Activated naive CD4-positive, alpha-beta T cell treated with anti-CD3 and anti-CD28 coated beads, Interleukin-2, amount 50 U/mL, for 24 hours (primary cell): ENCODE data around the gene ELMOD3.
"Not testable (repeated sequence)": the region's sequence is repeated elsewhere in the genome, so short reads cannot be mapped to it uniquely, and the experiment has no call there.

ENCODE experiments used
- H3K27ac Mint-ChIP-seq: one replicate; pipeline ENCODE4 v1.8.0; 2021; ENCODE audit warnings: mild to moderate bottlenecking, mixed read lengths
- H3K27me3 Mint-ChIP-seq: one replicate; pipeline ENCODE4 v1.8.0; 2021; ENCODE audit warnings: mixed read lengths
- H3K36me3 Mint-ChIP-seq: one replicate; pipeline ENCODE4 v1.8.0; 2021; ENCODE audit warnings: mixed read lengths
- H3K4me1 Mint-ChIP-seq: one replicate; pipeline ENCODE4 v1.8.0; 2021; ENCODE audit warnings: mixed read lengths
- H3K4me3 Mint-ChIP-seq: one replicate; pipeline ENCODE4 v1.8.0; 2021; ENCODE audit warnings: mild to moderate bottlenecking, mixed read lengths
- H3K9me3 Mint-ChIP-seq: one replicate; pipeline ENCODE4 v1.8.0; 2021; ENCODE audit warnings: mixed read lengths

ELMOD3 gene

DNA sequence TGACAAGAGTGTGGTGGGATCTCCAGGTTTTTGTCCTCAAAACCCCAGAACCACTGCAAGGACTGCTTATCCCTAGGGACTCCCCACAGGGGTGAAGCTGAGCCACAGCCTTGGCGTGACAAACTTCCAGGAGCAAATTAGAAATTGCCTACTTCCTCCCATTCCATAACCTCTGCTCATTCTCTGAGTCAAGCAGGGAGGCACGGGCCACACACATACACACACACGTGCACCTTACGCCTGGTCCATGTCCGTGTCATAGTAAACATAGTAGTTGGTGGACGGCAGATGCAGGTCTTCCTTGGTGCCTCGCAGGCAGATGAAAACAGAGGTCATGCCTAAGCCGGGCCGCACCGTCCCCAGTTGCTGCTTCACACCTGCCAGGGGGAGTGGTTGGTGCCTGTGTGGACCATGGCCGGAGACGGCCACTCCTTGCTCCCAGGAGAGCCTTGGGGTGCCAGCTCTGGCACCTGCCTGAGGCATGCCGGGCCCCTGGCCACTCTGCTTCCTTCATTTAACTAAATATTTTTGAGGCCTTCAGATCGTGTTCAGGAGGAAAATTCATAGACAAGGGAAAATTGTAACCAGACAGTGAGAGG, 10.1 kb upstream of the ELMOD3 start:
- no peaks in the 10 kb centered on the region for H3K4me1 Mint-ChIP-seq
- no peak overlapping the region for H3K4me3 Mint-ChIP-seq
- H3K27ac Mint-ChIP-seq, result no peak overlapping the region
- H3K27me3 Mint-ChIP-seq, result no peaks in the 10 kb centered on the region
- H3K36me3 Mint-ChIP-seq, result peaks cover 7% of the 10 kb centered on the region
- H3K9me3 Mint-ChIP-seq, result no peaks in the 10 kb centered on the region

DNA sequence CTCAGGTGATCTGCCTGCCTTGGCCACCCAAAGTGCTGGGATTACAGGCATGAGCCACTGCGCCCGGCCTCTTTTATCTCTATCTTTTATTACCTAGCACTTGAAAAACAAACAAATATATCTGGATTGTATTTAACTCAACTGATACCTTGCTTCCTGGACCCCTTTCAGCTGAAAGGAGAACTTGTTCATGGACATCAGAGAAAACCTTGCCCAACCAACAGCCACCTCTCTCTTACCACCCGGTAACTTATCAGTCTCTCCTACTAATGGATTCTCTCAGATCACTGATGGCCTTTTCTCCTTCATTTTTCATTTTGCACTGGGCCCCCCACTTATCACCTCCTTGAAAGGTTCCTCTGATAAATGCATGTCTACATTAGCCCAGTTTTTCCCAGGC, 7.0 kb upstream of the ELMOD3 start:
- H3K27ac Mint-ChIP-seq, result no peak overlapping the region
- no peak overlapping the region for H3K4me3 Mint-ChIP-seq

DNA sequence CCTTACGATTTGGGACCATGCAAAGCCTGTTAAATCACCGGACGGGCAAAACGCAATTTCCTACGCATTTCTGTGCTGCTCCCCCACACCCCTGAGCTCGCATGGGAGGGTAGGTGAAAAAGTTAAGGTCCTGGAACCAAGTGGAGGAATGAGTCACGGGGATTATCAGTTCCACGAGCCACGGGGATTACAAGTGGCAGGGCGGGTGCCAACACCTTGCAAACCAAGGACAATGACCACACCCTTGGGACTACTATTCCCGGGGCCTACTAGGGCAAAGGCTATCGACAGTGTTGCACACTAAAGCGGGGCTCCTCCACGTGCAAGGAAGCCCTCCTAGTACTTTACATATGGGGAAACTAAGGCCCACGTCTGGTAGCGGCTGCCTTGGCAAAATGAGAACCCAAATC, 688 bp upstream of the ELMOD3 start:
- peaks cover 39% of the 10 kb centered on the region for H3K4me1 Mint-ChIP-seq

More for the DNA sequence above, 7.0 kb upstream of the ELMOD3 start:
- Mint-ChIP-seq H3K4me1 (peaks cover 1% of the 10 kb centered on the region), H3K36me3 (peaks cover 18% of the 10 kb centered on the region), H3K9me3 (no peaks in the 10 kb centered on the region), H3K27me3 (no peaks in the 10 kb centered on the region)

DNA sequence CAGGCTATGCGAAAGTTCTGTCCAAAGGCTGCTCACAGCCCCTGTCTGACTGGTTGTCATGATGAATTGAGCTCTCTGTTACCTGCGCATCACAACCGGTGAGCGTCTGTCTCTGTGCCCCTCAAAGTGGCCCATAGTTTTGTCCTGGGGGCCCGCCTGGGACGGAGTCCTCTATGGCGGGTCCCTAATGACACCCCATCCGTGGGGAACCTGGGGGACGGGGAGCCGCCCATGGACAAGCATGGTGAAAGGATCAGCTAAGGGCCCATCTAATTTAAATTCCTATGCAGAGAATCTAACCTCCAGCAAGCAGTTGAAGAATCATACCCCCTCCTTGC, 473 bp downstream of the ELMOD3 start:
- Mint-ChIP-seq H3K4me3 (peak overlapping the region; percentile 96), H3K27me3 (no peaks in the 10 kb centered on the region), H3K27ac (peak overlapping the region; percentile 97), H3K36me3 (peaks cover 19% of the 10 kb centered on the region), H3K4me1 (peaks cover 46% of the 10 kb centered on the region), H3K9me3 (no peaks in the 10 kb centered on the region)

More for the DNA sequence above, 688 bp upstream of the ELMOD3 start:
- Mint-ChIP-seq H3K27ac (peak overlapping the region; percentile 97), H3K4me3 (peak overlapping the region; percentile 96), H3K9me3 (no peaks in the 10 kb centered on the region), H3K27me3 (no peaks in the 10 kb centered on the region), H3K36me3 (peaks cover 18% of the 10 kb centered on the region)

DNA sequence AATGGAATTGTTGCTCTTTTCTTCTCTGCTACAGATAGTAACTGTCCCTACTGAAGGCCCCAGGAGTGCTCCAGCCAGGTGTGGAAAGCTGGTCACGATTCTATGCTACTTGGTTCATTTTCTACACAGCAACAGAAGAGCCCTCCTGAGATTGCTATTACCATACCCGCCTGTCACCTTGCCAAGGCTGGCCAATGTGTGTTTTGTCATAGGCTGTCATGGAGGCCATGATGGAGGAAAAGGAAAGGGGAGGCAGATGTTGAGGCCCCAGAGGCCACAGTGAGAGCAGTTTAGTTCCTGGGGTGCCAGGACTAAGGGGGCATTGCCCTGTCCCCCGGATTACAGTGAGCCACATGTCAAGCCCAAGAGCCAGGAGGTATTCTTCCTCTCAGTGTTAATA, 952 bp downstream of the ELMOD3 start:
- no peaks in the 10 kb centered on the region for H3K9me3 Mint-ChIP-seq
- peaks cover 46% of the 10 kb centered on the region for H3K4me1 Mint-ChIP-seq
- H3K27ac Mint-ChIP-seq, result no peak overlapping the region
- peak overlapping the region; percentile 96 for H3K4me3 Mint-ChIP-seq
- no peaks in the 10 kb centered on the region for H3K27me3 Mint-ChIP-seq
- H3K36me3 Mint-ChIP-seq, result peaks cover 15% of the 10 kb centered on the region

DNA sequence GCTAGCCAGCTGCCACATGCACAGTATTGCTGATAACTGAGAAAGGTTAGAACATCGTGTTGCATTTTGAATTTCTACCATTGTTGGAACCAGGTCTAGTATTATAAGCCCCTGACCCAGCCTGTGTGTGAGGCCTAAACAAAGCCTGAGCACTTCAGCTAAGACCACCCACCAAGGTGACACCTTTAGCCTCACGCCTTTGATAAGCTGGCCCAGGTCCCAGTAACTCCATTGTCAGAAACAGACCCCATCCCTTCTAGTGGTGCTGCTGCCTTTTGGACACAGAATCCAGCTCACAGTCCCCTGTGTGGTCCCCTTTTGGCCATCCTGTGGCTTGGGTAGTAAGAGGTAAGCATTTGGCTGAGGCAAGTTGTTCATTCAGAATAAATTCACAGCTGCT, 1.6 kb downstream of the ELMOD3 start:
- Mint-ChIP-seq H3K4me1 (peaks cover 46% of the 10 kb centered on the region), H3K27ac (no peak overlapping the region), H3K36me3 (peaks cover 10% of the 10 kb centered on the region), H3K9me3 (no peaks in the 10 kb centered on the region), H3K27me3 (no peaks in the 10 kb centered on the region), H3K4me3 (no peak overlapping the region)

DNA sequence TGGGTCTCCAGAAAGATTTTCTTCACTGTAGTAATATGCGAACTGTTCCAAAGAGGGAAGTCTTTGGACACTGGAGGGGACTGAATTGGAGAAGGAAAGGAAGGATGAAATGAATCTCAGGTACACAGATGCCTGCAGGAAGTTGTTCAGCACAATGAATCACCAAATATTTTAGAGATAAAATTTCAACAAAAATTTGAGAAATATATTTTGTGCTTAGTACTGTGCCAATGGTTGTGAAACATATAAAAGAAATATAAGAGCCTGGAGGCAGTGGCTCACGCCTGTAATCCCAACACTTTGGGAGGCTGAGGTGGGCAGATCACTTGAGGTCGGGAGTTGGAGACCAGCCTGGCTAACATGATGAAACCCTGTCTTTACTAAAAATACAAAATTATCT, 3.2 kb downstream of the ELMOD3 start:
- Mint-ChIP-seq H3K27me3 (no peaks in the 10 kb centered on the region), H3K27ac (no peak overlapping the region), H3K36me3 (peaks cover 10% of the 10 kb centered on the region), H3K9me3 (no peaks in the 10 kb centered on the region), H3K4me1 (peaks cover 43% of the 10 kb centered on the region), H3K4me3 (no peak overlapping the region)

DNA sequence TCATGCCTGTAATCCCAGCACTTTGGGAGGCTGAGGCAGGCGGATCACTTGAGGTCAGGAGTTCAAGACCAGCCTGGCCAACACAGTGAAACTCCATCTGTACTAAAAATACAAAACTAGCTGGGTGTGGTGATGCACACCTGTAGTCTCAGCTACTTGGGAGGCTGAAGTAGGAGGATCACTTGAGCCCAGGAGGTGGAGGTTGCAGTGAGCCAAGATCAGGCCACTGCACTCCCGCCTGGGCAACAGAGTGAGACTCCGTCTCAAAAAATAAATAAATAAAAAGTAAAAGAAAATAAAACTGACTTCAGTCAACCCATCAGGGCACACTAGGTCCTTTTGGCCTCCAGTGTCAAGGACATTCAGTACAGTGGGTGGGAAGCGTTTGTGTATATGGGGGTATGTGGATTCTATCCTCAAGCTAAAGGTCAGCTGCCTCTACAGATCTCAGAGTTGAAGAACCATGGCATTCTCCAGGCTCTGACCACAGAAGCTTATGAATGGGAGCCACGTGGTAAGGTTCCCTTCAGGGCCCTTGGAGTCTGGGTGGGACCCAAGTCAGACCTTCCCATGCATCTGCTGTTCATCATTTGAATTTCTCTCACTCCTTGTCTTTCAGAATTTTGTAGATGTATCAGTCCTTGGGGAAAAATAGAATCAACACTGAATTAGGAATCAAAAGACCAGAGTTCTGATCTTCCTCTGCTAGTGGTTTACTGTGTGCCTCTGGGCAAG, 8.3 kb downstream of the ELMOD3 start:
- H3K9me3 Mint-ChIP-seq, H3K4me3 Mint-ChIP-seq, H3K27ac Mint-ChIP-seq, H3K27me3 Mint-ChIP-seq: not testable (repeated sequence)
- Mint-ChIP-seq H3K36me3 (peaks cover 17% of the 10 kb centered on the region), H3K4me1 (peaks cover 15% of the 10 kb centered on the region)

DNA sequence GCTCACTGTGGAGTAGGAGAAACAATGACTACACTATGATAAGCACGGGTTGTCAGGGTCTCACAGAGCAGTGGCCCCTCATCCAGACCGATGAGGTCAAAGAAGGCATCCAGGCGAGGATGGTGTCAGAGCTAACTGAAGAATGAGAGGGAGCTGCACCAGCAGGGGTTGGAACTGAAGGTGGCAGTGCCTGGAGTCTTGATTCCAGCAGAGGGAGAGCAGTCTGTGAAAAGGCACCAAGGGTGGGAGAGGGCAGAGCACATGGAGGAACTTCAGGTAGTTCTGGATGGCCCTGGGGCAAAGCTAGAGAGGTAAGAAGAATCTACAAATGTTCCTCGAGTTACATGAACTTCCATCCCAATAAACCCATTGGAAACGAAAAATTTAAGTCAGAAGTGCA, 12.6 kb downstream of the ELMOD3 start:
- H3K36me3 Mint-ChIP-seq, result peaks cover 14% of the 10 kb centered on the region
- H3K27me3 Mint-ChIP-seq, result no peaks in the 10 kb centered on the region
- H3K27ac Mint-ChIP-seq, result no peak overlapping the region

DNA sequence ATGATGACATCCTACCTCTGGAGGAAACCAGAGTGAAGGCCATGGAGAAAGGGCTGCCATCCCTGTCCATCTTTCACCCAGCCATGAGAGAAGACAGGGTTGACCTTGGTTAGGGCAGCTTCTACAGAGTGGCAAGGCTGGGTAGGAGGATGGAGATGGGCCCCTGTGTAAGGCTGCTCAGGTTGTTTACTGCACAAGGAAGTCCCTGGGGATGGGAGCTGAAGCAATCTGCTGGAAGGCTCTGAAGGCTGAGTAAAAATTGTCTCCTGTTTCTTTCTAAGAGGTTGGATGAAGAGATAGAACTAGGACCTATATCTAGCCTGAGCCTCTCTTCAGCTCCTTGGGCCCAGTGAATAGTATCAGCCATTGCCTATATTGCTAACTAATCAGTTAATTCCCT, 14.4 kb downstream of the ELMOD3 start:
- Mint-ChIP-seq H3K4me1 (no peaks in the 10 kb centered on the region), H3K27me3 (no peaks in the 10 kb centered on the region), H3K27ac (no peak overlapping the region), H3K36me3 (peaks cover 13% of the 10 kb centered on the region), H3K4me3 (no peak overlapping the region), H3K9me3 (no peaks in the 10 kb centered on the region)

More for the DNA sequence above, 12.6 kb downstream of the ELMOD3 start:
- Mint-ChIP-seq H3K4me3 (no peak overlapping the region), H3K9me3 (no peaks in the 10 kb centered on the region), H3K4me1 (no peaks in the 10 kb centered on the region)

DNA sequence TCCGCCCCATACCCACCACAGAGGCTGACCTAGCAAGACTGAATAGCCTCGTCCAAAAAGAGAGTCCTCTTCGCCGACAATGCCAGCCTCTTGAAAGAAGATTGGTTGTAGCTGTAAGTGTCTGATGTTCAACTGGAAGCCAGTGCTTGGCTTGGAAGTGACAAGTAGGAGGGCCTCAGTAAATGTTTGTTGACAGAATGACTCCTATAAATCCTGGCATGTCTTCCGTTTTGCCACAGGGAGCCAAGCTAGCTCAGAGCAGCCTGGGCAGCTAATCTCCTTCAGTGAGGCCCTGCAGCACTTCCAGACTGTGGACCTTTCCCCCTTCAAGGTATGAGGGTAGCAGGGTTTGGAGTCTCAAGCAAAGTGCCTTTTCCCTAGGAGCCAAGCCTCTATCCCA, 14.9 kb downstream of the ELMOD3 start:
- H3K27me3 Mint-ChIP-seq, result no peaks in the 10 kb centered on the region
- no peak overlapping the region for H3K27ac Mint-ChIP-seq
- H3K36me3 Mint-ChIP-seq, result peaks cover 15% of the 10 kb centered on the region
- H3K4me3 Mint-ChIP-seq, result no peak overlapping the region
- H3K4me1 Mint-ChIP-seq, result no peaks in the 10 kb centered on the region
- no peaks in the 10 kb centered on the region for H3K9me3 Mint-ChIP-seq

DNA sequence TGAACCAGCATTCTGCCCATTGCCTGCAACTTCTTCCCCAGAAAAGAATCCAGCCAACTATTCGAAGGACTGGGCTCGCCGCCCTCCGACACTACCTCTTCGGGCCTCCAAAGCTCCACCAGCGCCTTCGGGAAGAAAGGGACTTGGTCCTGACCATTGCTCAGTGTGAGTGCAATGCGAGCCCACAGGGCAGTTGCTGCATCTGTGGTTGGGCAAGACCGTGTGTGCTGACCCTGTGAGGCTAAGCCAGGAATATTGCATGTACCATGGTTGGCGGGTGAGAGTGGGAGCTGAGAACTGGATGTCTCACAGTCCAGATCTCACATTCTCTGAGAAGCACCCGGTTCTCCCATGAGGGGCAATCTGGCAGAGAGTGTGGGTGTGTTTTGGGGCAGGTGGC, 16.5 kb downstream of the ELMOD3 start:
- H3K4me3 Mint-ChIP-seq, result no peak overlapping the region
- no peaks in the 10 kb centered on the region for H3K9me3 Mint-ChIP-seq
- no peak overlapping the region for H3K27ac Mint-ChIP-seq

DNA sequence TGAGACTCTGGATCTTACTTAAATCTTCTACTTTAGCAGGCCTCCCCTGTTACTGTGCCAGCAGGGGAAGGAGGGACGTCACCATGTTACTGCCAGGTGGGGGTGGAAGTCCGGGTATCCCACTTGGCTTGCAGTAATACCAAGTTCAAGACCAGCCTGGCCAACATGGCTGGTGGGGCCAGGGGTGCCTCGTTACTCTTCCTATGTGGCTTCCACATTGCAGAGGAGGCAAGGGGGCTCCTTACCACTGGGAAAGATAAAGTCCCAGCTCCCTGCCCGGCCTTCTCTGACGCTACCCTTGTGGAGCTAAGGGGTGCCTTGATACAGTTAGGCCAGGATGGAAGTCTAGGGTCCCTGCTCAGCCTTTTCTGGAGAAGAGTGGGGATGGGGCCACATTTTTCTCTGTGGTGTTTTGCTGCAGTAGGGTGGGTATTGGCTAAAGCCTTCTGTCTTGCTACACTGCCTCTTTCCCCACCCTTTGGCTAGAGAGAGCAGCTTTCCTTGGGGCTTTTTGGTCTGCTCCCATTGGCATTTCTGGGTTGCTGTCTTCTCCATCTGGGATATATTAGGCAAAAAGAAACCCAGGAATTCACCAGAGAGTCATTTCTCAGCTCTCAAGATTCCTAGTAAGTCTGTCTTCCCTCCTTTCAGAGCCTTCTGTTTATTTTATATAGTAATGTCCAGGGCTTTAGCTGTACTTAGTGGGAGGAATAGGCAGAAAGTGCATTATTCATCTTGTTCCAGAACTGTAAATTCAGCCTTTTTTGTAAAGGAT, 21.9 kb downstream of the ELMOD3 start:
- Mint-ChIP-seq H3K27me3 (no peaks in the 10 kb centered on the region), H3K4me1 (no peaks in the 10 kb centered on the region), H3K27ac (no peak overlapping the region), H3K4me3 (no peak overlapping the region), H3K9me3 (no peaks in the 10 kb centered on the region), H3K36me3 (peaks cover 35% of the 10 kb centered on the region)

More for the DNA sequence above, 16.5 kb downstream of the ELMOD3 start:
- Mint-ChIP-seq H3K27me3 (no peaks in the 10 kb centered on the region), H3K36me3 (peaks cover 21% of the 10 kb centered on the region), H3K4me1 (no peaks in the 10 kb centered on the region)

DNA sequence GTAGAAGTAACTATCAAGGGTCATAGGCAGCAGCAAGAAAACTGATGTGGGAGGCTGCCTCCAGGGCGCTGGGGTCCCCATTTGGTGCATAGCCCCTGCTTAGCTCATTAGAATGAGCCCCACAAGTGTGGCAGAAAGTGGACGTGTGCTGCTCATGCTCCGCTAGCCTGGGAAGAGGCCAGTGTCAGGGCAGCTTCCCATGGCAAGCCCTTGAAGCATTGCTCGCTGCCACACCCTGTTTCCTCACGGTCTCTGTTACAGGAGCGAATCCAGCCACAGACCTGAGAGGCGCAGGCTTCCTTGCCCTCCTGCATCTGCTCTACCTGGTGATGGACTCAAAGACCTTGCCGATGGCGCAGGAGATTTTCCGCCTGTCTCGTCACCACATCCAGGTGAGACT, 22.5 kb downstream of the ELMOD3 start:
- peaks cover 34% of the 10 kb centered on the region for H3K36me3 Mint-ChIP-seq
- H3K4me3 Mint-ChIP-seq, result no peak overlapping the region
- no peaks in the 10 kb centered on the region for H3K4me1 Mint-ChIP-seq
- H3K9me3 Mint-ChIP-seq, result no peaks in the 10 kb centered on the region
- no peaks in the 10 kb centered on the region for H3K27me3 Mint-ChIP-seq
- H3K27ac Mint-ChIP-seq, result no peak overlapping the region

DNA sequence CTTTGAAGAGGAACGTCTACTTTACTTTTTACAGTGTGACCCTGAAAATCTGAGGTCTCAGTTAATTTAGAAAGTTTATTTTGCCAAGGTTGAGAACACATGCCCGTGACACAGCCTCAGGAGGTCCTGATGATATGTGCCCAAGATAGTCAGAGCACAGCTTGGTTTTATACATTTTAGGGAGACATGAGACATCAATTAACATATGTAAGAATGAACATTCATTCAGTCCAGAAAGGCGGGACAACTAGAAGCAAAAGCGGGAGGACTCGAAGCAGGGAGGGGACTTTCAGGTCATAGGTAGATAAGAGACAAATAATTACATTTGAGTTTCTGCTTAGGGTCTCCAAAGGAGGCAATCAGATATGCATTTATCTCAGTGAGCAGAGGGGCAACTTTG, 23.7 kb downstream of the ELMOD3 start:
- H3K4me3 Mint-ChIP-seq, result no peak overlapping the region
- H3K4me1 Mint-ChIP-seq, result no peaks in the 10 kb centered on the region
- H3K27ac Mint-ChIP-seq, result no peak overlapping the region
- no peaks in the 10 kb centered on the region for H3K27me3 Mint-ChIP-seq
- no peaks in the 10 kb centered on the region for H3K9me3 Mint-ChIP-seq
- peaks cover 33% of the 10 kb centered on the region for H3K36me3 Mint-ChIP-seq

DNA sequence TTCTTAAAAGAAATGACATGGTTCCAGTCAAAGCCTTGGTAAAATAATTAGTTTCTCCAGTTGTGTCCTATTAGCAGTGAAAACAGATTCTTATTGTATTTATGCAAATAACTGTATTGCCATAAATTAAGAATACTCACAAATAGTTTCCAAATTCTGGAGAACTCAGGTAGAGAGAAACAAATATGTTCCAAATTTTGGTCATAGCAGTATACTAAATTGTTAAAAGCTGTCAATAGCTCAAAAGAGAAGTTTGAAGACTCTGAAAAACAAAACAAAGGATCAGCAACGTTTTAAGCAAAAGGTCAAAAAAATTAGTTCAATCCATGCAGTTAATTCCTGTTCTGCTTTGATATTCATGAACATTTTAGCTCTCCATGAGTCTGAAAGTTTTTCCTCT, 25.5 kb downstream of the ELMOD3 start:
- Mint-ChIP-seq H3K27me3 (no peaks in the 10 kb centered on the region), H3K36me3 (peaks cover 26% of the 10 kb centered on the region), H3K9me3 (no peaks in the 10 kb centered on the region), H3K27ac (no peak overlapping the region), H3K4me3 (no peak overlapping the region), H3K4me1 (no peaks in the 10 kb centered on the region)
